GM10248 (cell line): ENCODE data around the gene LY6G5B.
A peak's percentile ranks its signal among the peaks of the same experiment; 100 is the strongest.

Experiments
- CTCF ChIA-PET: fragments of 300-600 bp; sonication (Branson Sonifier 250); formaldehyde crosslinking; extraction: SDS; loops from one replicate; lab custom pipeline; 2021; ENCODE audit warnings: antibody characterized with exemption; lab: Yijun Ruan, JAX
- POLR2A ChIA-PET: fragments of 350-650 bp; sonication (Branson Sonifier 250); formaldehyde crosslinking; extraction: SDS; loops from one replicate; lab custom pipeline; 2020; ENCODE audit warnings: antibody characterized with exemption; lab: Yijun Ruan, JAX
- DNase-seq: peaks from one replicate; pipeline ENCODE4 v3.0.0; 2012; ENCODE audit errors: extremely low spot score
- CTCF ChIP-seq: IDR thresholded peaks from 2 replicates; pipeline ENCODE4 v1.5.1; 2012; ENCODE audit warnings: mild to moderate bottlenecking, low read depth; ENCODE audit errors: extremely low read depth, missing control alignments, control extremely low read depth

Gene LY6G5B

GRCh38 chr6:31664790-31665500 is 4.8 kb upstream of the LY6G5B start, which contains the start of gene GPANK1:
Gene GPANK1, minus strand, starts transcription at chr6:31664997. Its CDS starts 519 bp downstream, at chr6:31664478.
- peak; percentile 81 for DNase-seq
- ChIA-PET POLR2A (interaction anchor here (0.6 to 3.3 kb wide), 8 partner anchors 10 to 1502 kb away, joined by 3 to 15 read pairs (median 4); partner anchors contain the start of genes ABHD16A, APOM, BAG6 and HSPA1B), CTCF (interaction anchor here (0.9 to 4.2 kb wide), 6 partner anchors 10 to 131 kb away, joined by 3 to 27 read pairs (median 4); partner anchors contain the start of genes ATP6V1G2, BAG6 and NFKBIL1)

GRCh38 chr6:31665501-31666336 is 4.1 kb upstream of the LY6G5B start, which contains the start of gene CSNK2B:
Gene CSNK2B, plus strand, starts transcription at chr6:31666080. Its CDS starts 752 bp downstream, at chr6:31666832.
- no peak for TF ChIP-seq CTCF
- POLR2A ChIA-PET = interaction anchor here (0.6 to 3.3 kb wide), 10 partner anchors 10 to 1501 kb away, joined by 3 to 15 read pairs (median 3); partner anchors contain the start of genes ABHD16A, APOM, BAG6 and HSPA1B
- CTCF ChIA-PET = interaction anchor here (0.9 to 3.5 kb wide), 3 partner anchors 11 to 131 kb away, joined by 3 to 14 read pairs (median 3); partner anchors contain the start of gene LY6G5C
- peak; percentile 97 for DNase-seq

More at GRCh38 chr6:31664790-31665500, 4.8 kb upstream of the LY6G5B start, which contains the start of gene GPANK1:
- TF ChIP-seq CTCF = no peak

GRCh38 chr6:31666337-31666965 is 3.3 kb upstream of the LY6G5B start:
- DNase-seq = no peak
- POLR2A ChIA-PET = interaction anchor here (1.0 kb wide), 1 partner anchor 161 kb away, joined by 3 read pairs; the partner anchor contains the start of gene HSPA1B
- CTCF ChIA-PET = interaction anchor here (1.0 to 3.5 kb wide), 2 partner anchors 9 to 14 kb away, joined by 3 to 14 read pairs; partner anchors contain the start of gene LY6G5C
- TF ChIP-seq CTCF = no peak

- CTCF ChIA-PET = interaction anchor here (1.5 to 2.3 kb wide), 2 partner anchors 13 to 77 kb away, joined by 4 to 5 read pairs; no protein-coding TSS in a partner anchor
- POLR2A ChIA-PET = interaction anchor here (1.1 kb wide), 1 partner anchor 139 kb away, joined by 3 read pairs; the partner anchor contains the start of genes HSPA1A and HSPA1L
- DNase-seq = no peak
- TF ChIP-seq CTCF = no peak
These were observed 6.6 kb downstream of the LY6G5B start for GRCh38 chr6:31676322-31676903.

- no peak for TF ChIP-seq CTCF
- DNase-seq = no peak
- ChIA-PET CTCF (interaction anchor here (1.2 to 1.5 kb wide), 2 partner anchors 12 to 13 kb away, joined by 3 to 4 read pairs; no protein-coding TSS in a partner anchor), POLR2A (no interaction called here)
These were observed 7.1 kb downstream of the LY6G5B start for GRCh38 chr6:31676904-31677303.
